Right lobe of liver (tissue), 4 donors: Measurements from ENCODE around the gene GALNT17.

Experiments
- CTCF ChIP-seq, 4 donors: fragments of 200-600 bp in 3 of 4; fragments of 450-650 bp in 1 of 4; IDR thresholded peaks; one replicate each; pipeline versions ENCODE4 v1.5.1 to v1.8.0; 2016 to 2022; ENCODE audit warnings: antibody characterized with exemption in 4 of 4, mild to moderate bottlenecking in 2 of 4
- POLR2A ChIP-seq: fragments of 450-650 bp; IDR thresholded peaks from one replicate; pipeline ENCODE4 v1.6.1; 2017; ENCODE audit warnings: antibody characterized with exemption, mild to moderate bottlenecking
- donor health status: DM: no; HTN: no; CAD: no.
- donor health status: DM: no; HTN: no; CAD: no.
- donor health status: DM: no; HTN: yes; CAD: no.

GRCh38 chr7:71687286-71687685, 555.3 kb downstream of the GALNT17 start:
- TF ChIP-seq CTCF (IDR thresholded peaks at IDR 0.05): no peak
- TF ChIP-seq POLR2A: no peak
